HFFc6 (cell line): ENCODE measurements around the gene SPATA12. TPM values are rescaled to one million over a fixed set of nuclear protein-coding genes. Genes with fewer than 3 reads are reported as not detected.

Experiments used
- DNase-seq: peaks from one replicate; pipeline ENCODE4 v3.0.0-alpha.2; 2018
- H3K27ac Mint-ChIP-seq: 2 replicates; pipeline ENCODE4 v1.8.0; 2020; ENCODE audit warnings: mild to moderate bottlenecking, mixed read lengths
- H3K27me3 Mint-ChIP-seq: 2 replicates; pipeline ENCODE4 v1.8.0; 2021; ENCODE audit warnings: mild to moderate bottlenecking, moderate library complexity, mixed read lengths; ENCODE audit not compliant: insufficient read depth
- H3K36me3 Mint-ChIP-seq: 2 replicates; pipeline ENCODE4 v1.8.0; 2021; ENCODE audit warnings: low read depth, mixed read lengths
- H3K4me1 Mint-ChIP-seq: 2 replicates; pipeline ENCODE4 v1.8.0; 2020; ENCODE audit warnings: low read depth, mixed read lengths
- H3K4me3 Mint-ChIP-seq: 2 replicates; pipeline ENCODE4 v1.8.0; 2020; ENCODE audit warnings: mild to moderate bottlenecking, moderate library complexity, mixed read lengths
- H3K9me3 Mint-ChIP-seq: 2 replicates; pipeline ENCODE4 v1.8.0; 2020; ENCODE audit warnings: mild to moderate bottlenecking, mixed read lengths
- total RNA-seq, 6 experiments: library from RNA; stranded (reverse); fragmentation: NEBNext Ultra II Directional; extraction: Animal tissue kit (Norgen Biotek cat#: 25700); gene quantifications; 2 replicates in 1 of 6; 3 replicates in 5 of 6; pipeline ENCODE4 v1.2.3, GENCODE V29; 2021
- TF ChIP-seq, protein P1 (sequence below): fragments of 200-600 bp; sonication (generic); IDR thresholded peaks from 2 replicates; pipeline ENCODE4 v1.5.0; 2021; ENCODE audit warnings: antibody characterized with exemption, mild to moderate bottlenecking

The SPATA12 gene
- total RNA-seq, 6 experiments from 2014 or later, result not detected

DNA sequence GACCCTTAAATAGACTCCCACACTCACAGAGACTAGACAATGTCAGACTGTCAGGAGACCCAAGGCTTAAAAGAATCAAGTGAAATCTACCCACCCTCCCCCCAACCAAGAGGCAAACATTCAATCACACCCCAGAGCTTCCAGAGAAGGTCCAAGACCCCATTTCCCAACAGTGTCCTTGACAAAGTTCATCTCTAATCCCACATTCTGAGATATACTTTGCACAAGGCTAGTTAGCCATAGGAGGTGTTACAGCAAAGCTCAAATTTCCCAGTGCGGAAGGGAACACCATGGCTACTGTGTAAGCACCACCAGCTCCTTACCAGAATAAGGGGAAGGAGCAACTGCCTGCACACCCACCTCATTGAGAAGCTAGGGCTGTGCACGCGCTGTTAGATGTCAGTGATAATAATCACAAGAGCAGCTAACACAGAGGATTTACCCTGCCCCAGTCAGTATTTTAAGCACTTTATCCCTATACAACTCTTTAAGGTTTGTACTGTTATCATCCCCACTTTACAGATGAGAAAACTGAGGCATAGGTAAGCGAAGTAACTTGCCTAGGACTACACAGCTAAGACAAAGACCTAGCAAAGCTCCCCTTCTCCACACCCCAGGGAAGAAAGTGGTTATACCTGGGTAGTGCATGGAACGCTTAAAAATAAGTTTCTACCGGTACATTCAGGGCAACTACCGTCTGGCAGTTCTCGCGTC lies 17.3 kb downstream of the SPATA12 start:
- Mint-ChIP-seq H3K27ac (no peak overlapping the region), H3K36me3 (no peaks in the 10 kb centered on the region), H3K4me3 (no peak overlapping the region), H3K4me1 (no peaks in the 10 kb centered on the region), H3K27me3 (peaks cover 52% of the 10 kb centered on the region), H3K9me3 (no peaks in the 10 kb centered on the region)
- DNase-seq, result no peak
- TF ChIP-seq, protein P1, sequence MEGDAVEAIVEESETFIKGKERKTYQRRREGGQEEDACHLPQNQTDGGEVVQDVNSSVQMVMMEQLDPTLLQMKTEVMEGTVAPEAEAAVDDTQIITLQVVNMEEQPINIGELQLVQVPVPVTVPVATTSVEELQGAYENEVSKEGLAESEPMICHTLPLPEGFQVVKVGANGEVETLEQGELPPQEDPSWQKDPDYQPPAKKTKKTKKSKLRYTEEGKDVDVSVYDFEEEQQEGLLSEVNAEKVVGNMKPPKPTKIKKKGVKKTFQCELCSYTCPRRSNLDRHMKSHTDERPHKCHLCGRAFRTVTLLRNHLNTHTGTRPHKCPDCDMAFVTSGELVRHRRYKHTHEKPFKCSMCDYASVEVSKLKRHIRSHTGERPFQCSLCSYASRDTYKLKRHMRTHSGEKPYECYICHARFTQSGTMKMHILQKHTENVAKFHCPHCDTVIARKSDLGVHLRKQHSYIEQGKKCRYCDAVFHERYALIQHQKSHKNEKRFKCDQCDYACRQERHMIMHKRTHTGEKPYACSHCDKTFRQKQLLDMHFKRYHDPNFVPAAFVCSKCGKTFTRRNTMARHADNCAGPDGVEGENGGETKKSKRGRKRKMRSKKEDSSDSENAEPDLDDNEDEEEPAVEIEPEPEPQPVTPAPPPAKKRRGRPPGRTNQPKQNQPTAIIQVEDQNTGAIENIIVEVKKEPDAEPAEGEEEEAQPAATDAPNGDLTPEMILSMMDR, result no peak

DNA sequence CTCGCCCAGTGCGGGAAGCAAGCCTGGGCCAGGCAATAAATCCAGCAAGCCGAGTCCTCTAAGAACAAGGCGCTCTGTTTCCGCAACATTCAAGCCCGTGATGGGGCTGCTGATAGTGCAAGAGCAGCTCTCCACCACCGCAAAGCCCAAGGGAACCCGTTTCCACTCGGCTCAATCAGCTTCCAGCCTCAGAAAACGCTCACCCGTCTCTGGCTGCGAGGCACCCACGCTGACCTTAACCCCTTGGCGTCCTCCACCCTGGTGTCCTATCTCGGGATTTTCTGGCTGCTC lies 17.8 kb downstream of the SPATA12 start:
- Mint-ChIP-seq H3K4me1 (no peaks in the 10 kb centered on the region), H3K27ac (no peak overlapping the region), H3K9me3 (no peaks in the 10 kb centered on the region), H3K4me3 (no peak overlapping the region), H3K36me3 (no peaks in the 10 kb centered on the region), H3K27me3 (peaks cover 50% of the 10 kb centered on the region)
- DNase-seq, result no peak
- TF ChIP-seq, protein P1, result no peak

DNA sequence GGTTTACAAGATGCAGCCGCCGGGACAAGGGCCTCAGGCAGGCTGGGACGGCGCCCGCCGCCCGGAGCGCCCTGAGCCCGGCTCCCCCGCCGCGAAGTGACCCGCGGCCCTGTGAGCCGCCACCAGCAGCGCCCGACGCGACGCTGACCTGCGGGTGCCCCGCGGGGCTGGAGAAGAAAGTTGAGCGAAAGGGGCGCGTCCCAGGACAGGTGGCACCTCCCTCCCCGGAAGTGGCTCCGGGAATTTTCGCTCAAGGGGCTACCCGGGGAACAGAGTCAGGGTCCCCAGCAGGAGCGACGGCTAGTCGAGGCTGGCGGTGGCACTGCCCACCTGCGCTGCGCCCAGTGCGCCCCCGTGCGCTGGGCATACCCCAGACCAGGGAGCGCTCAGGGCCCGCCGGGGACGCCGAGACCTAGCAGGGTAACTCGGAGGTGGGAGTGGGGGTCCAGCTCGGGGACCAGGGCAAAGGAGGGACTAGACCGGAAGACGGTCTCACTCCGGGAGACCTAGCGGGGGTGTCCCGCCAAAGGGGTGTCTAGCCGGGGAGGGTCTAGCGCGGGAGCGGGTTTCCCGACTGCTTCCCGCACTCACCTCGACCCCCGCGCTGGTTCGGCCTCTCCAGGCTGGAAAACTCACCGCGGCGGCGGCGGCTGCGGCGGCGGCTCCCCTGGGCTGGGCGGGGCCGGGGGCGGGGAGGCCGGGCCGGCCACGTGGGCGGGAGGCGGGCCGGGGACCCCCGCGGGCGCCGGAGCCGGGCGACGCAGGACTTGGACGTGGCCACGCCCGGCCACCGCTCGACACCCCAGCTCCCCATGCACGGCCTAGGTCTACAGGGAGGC lies 18.4 kb downstream of the SPATA12 start:
- no peaks in the 10 kb centered on the region for H3K9me3 Mint-ChIP-seq

DNA sequence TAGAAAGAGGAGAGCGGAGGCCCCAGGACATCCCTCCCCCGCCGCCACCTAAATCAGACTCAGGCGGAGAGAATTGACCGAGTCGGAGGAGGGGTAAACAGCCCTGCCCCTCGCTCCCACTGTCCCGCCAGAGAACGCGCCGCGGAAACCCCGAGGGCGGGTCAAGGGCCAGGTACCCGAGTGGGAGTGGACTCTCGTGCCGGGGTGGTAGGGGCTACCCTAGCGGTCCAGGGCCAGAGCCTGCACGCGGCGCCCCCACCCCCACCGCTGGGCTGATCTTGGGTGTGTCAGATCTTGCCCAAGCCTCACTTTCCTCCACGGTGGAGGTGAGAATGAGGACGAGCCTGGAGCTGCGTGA lies 19.0 kb downstream of the SPATA12 start:
- DNase-seq, result no peak
- no peaks in the 10 kb centered on the region for H3K36me3 Mint-ChIP-seq
- no peaks in the 10 kb centered on the region for H3K4me1 Mint-ChIP-seq
- TF ChIP-seq, protein P1, result no peak
- H3K27ac Mint-ChIP-seq, result no peak overlapping the region
- peaks cover 45% of the 10 kb centered on the region for H3K27me3 Mint-ChIP-seq
- no peaks in the 10 kb centered on the region for H3K9me3 Mint-ChIP-seq
- H3K4me3 Mint-ChIP-seq, result no peak overlapping the region

More for the DNA sequence above, 18.4 kb downstream of the SPATA12 start:
- H3K27me3 Mint-ChIP-seq, result peaks cover 49% of the 10 kb centered on the region
- TF ChIP-seq, protein P1, result peak; percentile 10; the same call in 1 of the 2 replicates
- no peak overlapping the region for H3K27ac Mint-ChIP-seq
- no peaks in the 10 kb centered on the region for H3K36me3 Mint-ChIP-seq
- H3K4me1 Mint-ChIP-seq, result no peaks in the 10 kb centered on the region
- no peak for DNase-seq
- peak overlapping the region; percentile 10; the same call in 1 of the 2 replicates for H3K4me3 Mint-ChIP-seq

DNA sequence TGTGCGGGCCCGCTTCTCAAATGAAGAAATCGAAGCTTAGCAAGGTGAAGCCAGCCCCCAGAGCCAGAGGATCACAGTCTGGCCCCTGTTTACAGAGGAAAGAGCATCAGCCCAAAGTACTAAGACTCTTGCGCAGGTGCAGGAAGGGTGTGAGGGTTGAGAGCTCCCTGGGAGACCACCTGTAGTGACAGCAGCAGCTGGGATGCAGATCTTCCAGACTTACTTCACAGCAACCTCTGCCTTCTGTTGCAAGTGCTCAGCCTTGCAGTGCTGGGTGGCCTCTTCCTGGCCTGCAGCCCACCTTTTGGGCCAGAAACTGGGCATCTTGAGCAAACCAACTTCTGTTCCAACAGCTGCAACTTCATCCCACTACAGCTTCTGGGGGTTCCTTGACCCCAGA lies 19.7 kb downstream of the SPATA12 start:
- Mint-ChIP-seq H3K4me1 (no peaks in the 10 kb centered on the region), H3K27me3 (peaks cover 43% of the 10 kb centered on the region), H3K4me3 (no peak overlapping the region), H3K36me3 (no peaks in the 10 kb centered on the region), H3K9me3 (no peaks in the 10 kb centered on the region), H3K27ac (no peak overlapping the region)
- DNase-seq, result no peak
- TF ChIP-seq, protein P1, result no peak
